HTERT RPE-1 (cell line): ENCODE measurements around the gene PLPP3.

Source experiments
- in situ Hi-C: fragments of 300-500 bp; cut with MboI; formaldehyde crosslinking; loops from 4 replicates; pipeline ENCODE4 v1.14.3; 2020; ENCODE audit warnings: low sequenced_read_pairs

The PLPP3 gene

GRCh38 chr1:56548571-56548970 lies 30.8 kb downstream of the PLPP3 start:
- in situ Hi-C loops: no loop called here

DNA sequence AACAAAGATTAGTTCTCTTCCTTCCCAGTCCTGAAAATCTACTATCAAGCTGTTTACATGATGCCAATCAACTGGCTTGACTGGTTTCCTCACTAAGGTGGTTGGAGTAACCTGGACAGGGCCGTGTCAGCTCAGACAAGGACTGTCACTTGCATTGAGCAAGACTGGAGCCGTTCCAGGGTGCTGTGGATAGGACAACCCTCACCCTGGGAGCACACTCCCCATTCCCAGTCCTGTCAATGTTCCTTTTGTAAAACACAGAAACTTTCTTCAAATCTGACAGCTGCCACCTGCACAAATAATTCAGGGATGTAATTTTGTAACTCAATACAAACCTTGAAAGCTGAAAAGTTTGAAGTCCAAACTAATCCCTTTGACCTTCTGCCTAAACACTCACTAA lies 31.4 kb downstream of the PLPP3 start:
- in situ Hi-C loops: no loop called here

DNA sequence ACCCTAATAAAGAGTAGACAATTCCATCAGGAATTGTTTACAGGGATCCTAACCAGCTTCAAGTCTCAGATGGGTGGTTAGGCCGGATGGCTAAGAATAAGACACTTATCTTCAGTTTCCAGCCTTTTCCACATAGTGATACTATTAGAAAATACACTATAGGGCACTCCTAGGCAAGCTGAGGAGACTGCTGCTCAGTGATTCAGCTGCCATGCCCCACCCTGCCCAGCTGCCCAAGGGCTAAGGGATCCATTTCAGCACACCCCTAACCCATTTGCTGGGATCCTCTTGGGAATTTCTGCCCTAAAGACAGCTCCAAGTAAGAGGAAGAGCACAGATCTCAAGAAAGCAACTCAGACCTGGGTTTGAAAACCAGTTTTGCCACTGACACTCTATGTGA lies 31.9 kb downstream of the PLPP3 start:
- in situ Hi-C loops: no loop called here

- in situ Hi-C loops: no loop called here
Observed at GRCh38 chr1:56545711-56546110, 33.7 kb downstream of the PLPP3 start.

DNA sequence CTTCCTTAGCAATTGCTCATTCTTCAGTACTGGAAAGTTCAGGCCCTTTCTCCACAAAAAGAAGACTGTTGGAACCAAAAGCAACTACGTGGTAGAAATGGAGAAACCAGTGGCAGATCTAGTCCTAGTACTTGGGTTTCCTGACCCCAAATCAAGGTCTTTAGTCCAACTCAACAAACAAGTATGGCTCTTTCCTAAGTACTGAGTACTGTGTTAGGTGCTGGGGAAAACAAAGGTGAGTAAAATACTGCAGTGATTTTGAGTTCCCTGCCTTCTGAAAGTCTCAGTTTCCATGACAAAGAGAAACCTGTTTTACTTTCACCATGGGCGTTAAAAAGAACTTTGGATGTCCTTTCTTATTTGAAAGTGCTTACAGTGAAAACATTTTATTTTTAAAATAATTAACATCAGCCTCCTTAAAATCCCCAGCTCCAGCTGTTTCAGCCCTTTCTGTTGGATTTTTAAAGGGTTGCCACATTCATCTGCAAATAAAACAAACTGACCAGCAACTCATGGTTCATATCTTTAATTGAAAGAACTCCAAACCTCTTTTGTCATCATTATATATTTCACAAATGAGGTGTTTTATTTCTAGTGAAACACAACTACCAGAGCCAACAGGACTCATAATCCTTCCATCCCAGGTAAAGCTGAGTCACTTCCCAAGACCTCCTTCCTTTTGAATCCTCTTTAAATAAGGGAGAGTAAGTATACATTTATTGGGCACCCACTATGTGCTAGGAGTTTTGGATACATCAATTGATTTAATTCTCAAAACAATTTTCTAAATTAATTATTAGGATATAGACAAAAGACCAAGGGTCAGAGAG lies 35.4 kb downstream of the PLPP3 start:
- in situ Hi-C loops: no loop called here

DNA sequence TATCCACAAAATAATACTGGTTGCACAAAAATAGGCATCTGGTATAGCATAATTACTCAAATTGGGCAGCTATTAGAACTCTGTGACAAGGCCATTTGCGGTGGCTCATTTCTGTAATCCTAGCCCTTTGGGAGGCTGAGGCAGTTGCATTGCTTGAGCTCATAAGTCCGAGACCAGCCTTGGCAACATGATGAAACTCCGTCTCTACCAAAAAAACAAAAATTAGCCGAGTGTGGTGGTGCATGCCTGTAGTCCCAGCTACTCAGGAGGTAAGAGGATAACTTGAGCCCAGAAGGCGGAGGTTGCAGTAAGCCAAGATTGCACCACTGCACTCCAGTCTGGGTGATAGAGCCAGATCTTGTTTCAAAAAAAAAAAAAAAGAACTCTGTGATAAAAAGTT lies 36.7 kb downstream of the PLPP3 start:
- in situ Hi-C loops: no loop called here

DNA sequence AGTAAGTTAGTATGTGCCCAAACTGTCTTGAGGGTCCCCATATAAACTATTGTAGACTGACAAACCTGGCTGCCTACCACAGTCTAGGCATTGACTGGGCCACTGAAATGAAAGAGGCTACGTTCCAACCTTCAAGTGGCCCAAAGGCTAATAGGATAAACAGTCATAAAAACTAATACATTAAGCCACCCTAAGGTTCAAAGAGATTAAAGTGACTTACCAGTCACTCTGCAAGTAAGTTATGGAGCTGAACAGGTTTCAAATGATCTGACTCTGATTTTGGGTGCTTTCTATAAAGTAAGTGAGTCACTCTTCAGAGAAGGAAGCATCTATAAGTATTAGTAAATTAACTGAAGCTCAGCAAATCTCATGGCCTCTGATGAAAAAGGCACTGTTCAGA lies 38.0 kb downstream of the PLPP3 start:
- in situ Hi-C loops: no loop called here

- in situ Hi-C loops: no loop called here
Observed at GRCh38 chr1:56540467-56540866, 38.9 kb downstream of the PLPP3 start.

GRCh38 chr1:56539520-56539931 lies 39.8 kb downstream of the PLPP3 start:
- in situ Hi-C loops: no loop called here

DNA sequence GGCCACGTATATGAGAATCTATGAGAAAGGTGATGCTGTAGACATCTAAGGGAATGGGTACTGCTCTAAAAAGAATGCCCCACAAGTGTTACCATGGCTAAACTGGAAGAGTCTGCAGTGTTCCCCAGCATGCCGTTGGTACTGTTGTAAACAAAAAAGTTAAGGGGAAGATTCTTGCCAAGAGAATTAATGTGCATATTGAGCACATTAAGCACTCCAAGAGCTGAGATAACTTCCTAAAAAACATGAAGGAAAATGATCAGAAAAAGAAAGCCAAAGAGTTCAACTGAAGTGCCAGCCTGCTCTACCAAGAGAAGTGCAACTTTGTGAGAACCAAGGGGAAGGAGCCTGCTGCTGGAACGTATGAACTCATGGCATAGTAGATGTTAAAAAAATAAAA lies 40.8 kb downstream of the PLPP3 start:
- in situ Hi-C loops: no loop called here

- in situ Hi-C loops: no loop called here
Observed at GRCh38 chr1:56537660-56538059, 41.7 kb downstream of the PLPP3 start.

- in situ Hi-C loops: no loop called here
Observed at GRCh38 chr1:56535939-56536338, 43.4 kb downstream of the PLPP3 start.

DNA sequence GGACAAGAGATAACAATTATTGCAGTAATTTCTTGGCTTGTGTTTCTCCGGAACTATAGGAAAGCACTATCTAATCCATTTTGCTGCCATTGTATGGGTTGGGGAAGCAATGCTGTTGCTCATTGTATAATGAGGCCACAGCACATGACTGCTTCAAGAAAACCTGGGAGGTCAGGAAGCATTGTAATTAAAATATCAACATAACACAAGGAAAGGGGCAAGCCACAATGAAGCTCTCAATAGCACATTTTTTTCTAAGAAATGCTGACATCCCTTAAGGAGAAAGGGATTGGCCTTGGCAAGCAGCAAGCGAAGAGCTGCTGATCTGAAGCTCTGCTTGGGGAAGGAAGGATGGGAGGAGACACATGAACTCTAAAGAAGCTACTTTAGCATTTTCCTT lies 44.0 kb downstream of the PLPP3 start:
- in situ Hi-C loops: no loop called here

- in situ Hi-C loops: no loop called here
Observed at GRCh38 chr1:56534130-56534651, 45.2 kb downstream of the PLPP3 start.

DNA sequence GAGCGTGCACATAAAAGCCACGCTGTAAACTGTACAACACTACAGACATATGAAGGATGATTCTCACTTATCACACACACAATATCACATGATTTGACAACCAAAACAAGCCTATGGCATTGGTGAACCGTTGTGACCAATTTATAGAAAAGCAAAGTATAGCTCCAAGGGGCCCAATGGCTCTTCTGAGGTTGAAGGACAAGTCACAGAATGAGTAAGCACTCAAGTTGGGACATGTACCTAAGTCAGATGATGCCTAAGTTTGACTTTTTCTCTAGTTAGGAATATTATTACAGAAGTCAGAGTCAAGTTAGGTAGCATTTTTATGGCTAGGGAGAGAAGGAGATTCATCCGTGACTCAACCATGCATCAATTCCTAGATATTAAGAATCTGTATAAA lies 45.7 kb downstream of the PLPP3 start:
- in situ Hi-C loops: no loop called here

GRCh38 chr1:56533197-56533596 lies 46.2 kb downstream of the PLPP3 start:
- in situ Hi-C loops: no loop called here

GRCh38 chr1:56532350-56532683 lies 47.0 kb downstream of the PLPP3 start:
- in situ Hi-C loops: no loop called here

DNA sequence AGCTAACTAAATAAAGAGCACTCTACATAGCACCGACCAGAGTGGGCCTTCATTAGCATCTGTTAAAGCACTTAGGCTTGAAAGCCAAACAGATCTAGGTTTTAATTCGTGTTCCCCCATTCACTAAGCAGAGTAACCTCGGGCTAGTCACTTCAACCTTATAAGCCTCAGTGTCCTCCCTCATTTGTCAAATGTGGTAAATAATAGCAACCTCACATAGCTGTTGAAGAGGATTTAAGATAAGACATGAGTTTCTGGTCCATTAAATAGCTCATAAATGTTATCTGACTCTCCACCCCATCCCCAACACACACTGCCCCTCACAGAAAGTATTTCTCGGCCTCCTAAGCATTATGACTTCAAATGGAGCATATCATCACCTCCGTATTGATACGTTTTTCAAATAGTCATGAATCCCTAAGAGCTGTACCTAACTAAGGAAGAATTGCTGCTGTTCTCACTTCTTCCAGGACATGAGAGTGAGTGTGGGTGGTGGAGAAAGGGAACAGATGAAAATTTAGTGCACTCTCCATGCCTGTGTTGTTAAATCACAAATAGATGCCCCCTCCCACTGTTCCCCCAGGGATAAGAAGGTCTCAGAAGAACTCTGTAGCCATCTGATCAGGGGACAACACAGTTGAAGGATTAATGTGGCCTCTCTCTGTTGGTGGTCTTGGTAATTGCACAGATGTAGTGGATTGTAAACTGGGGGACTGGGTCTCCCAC lies 47.6 kb downstream of the PLPP3 start:
- in situ Hi-C loops: no loop called here

DNA sequence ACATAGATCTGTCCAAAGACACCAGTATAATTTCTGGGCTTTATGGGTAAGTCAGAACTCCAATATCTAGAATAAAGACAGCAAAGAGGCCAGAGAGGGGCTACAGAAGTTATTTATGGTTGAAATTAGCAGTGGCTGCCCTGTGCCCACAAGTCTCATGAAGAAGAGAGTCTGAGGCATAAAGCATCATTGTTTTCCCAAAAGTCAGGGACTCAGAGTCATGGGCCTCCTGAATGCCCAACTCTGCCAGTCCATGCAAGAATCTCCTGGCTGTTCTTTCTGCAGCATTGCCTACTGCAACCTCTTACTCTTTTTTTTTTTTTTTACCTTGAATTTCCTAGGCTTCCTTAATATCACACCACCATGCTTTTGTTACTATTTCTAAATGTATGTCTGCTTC lies 49.6 kb downstream of the PLPP3 start:
- in situ Hi-C loops: no loop called here

DNA sequence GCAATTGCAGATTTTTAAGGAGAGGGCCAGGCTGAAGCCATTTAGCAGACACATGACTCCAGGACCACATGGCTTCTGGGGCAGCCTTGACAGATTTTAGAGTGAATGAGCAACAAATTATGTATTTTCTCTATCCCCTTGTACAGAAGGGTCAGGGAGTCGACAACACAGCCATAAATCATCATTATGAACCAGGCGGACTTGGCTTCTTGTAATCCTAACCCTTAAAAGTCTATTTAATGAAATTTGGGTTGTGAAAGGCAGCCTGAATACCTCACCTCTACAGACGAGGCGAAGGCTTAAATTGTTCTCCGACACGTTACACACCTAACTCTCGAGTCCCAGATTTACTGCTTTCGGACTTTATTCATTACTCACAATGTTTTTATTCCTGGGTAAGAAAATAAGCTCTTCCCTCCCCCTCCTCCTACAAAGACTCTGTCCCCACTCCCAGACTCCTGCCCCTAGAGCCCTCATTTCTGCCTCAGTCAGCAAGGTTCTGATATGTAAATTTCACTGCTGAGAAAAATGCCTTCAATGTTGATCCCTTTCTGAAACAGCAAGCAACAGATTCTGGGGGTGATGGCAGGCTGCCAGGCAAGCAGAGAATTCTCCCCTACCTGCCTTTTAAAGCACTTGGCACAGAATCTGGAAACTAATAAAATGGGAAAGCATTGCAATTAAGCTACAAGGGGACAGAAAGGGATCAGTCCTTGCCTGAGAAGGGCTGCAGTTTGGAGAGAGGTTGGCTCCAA lies 51.6 kb downstream of the PLPP3 start:
- in situ Hi-C loops: no loop called here

- in situ Hi-C loops: no loop called here
Observed at GRCh38 chr1:56526571-56527174, 52.7 kb downstream of the PLPP3 start.
